HepG2 (cell line): Measurements from ENCODE around the gene ODC1. TPM values are rescaled to one million over a fixed set of nuclear protein-coding genes. Genes with fewer than 3 reads are reported as not detected.
A peak's percentile ranks its signal among the peaks of the same experiment; 100 is the strongest.

Experiments used
- ATF7 ChIP-seq, 2 experiments: fragments of 450-650 bp in 1 of 2; sonication (generic) in 1 of 2; formaldehyde crosslinking in 1 of 2; IDR thresholded peaks; 2 replicates each; pipeline versions ENCODE4 v1.4.0 to v1.6.1; 2016 to 2020; ENCODE audit warnings: antibody characterized with exemption in 1 of 2, mild to moderate bottlenecking in 1 of 2, missing genetic modification reagents in 1 of 2
- CC2D1A ChIP-seq: sonication (generic); formaldehyde crosslinking; IDR thresholded peaks from 2 replicates; pipeline ENCODE4 v1.8.1; 2023; ENCODE audit warnings: mild to moderate bottlenecking, missing genetic modification reagents
- EP300 ChIP-seq, 3 experiments: sonication (generic) in 1 of 3; formaldehyde crosslinking in 1 of 3; IDR thresholded peaks; 2 replicates each; pipeline versions ENCODE4 v1.5.1 to v1.6.1; 2011 to 2020; ENCODE audit warnings: low read depth in 2 of 3, low read length in 2 of 3, borderline replicate concordance in 1 of 3, improper control_type of control experiment in 1 of 3, mild to moderate bottlenecking in 1 of 3, missing genetic modification reagents in 1 of 3, moderate library complexity in 1 of 3
- FOXP1 ChIP-seq, 2 experiments: fragments of 450-650 bp in 1 of 2; IDR thresholded peaks; 2 replicates each; pipeline ENCODE4 v1.6.1; 2017 to 2018; ENCODE audit warnings: antibody characterized with exemption in 1 of 2
- HMG20B ChIP-seq: conservative IDR thresholded peaks from 2 replicates; pipeline ENCODE4 v1.6.1; 2016; ENCODE audit warnings: missing genetic modification reagents, missing compliant biosample characterization
- IKZF1 ChIP-seq: fragments of 450-650 bp; IDR thresholded peaks from 2 replicates; pipeline ENCODE4 v1.7.1; 2016
- MNT ChIP-seq: fragments of 450-650 bp; IDR thresholded peaks from 2 replicates; pipeline ENCODE4 v1.6.1; 2016
- MXD3 ChIP-seq: IDR thresholded peaks from 2 replicates; pipeline ENCODE4 v1.6.1; 2016; ENCODE audit warnings: mild to moderate bottlenecking, missing biosample characterization, missing genetic modification reagents
- SALL1 ChIP-seq: sonication (generic); formaldehyde crosslinking; IDR thresholded peaks from 2 replicates; pipeline ENCODE4 v1.8.0; 2022; ENCODE audit warnings: mild to moderate bottlenecking, missing genetic modification reagents
- SP2 ChIP-seq: sonication (generic); formaldehyde crosslinking; IDR thresholded peaks from 2 replicates; pipeline ENCODE4 v1.5.1; 2020; ENCODE audit warnings: mild to moderate bottlenecking, missing genetic modification reagents
- TCF7 ChIP-seq: sonication (generic); IDR thresholded peaks from 2 replicates; pipeline ENCODE4 v1.6.1; 2016; ENCODE audit warnings: antibody characterized with exemption, low read depth
- TRIM24 ChIP-seq: sonication (generic); formaldehyde crosslinking; IDR thresholded peaks from 2 replicates; pipeline ENCODE4 v1.8.0; 2022; ENCODE audit warnings: mild to moderate bottlenecking, missing genetic modification reagents
- ZFY ChIP-seq: sonication (generic); formaldehyde crosslinking; IDR thresholded peaks from 2 replicates; pipeline ENCODE4 v1.4.0; 2020; ENCODE audit warnings: missing genetic modification reagents
- ZNF101 ChIP-seq: sonication (generic); formaldehyde crosslinking; IDR thresholded peaks from 2 replicates; pipeline ENCODE4 v1.4.0; 2020; ENCODE audit warnings: mild to moderate bottlenecking, low read depth, missing genetic modification reagents, borderline replicate concordance
- ZNF292 ChIP-seq: sonication (generic); formaldehyde crosslinking; IDR thresholded peaks from 2 replicates; pipeline ENCODE4 v1.8.1; 2022; ENCODE audit warnings: mild to moderate bottlenecking, low read depth, missing genetic modification reagents, borderline replicate concordance
- ZNF296 ChIP-seq: sonication (generic); formaldehyde crosslinking; conservative IDR thresholded peaks from 2 replicates; pipeline ENCODE4 v1.5.0; 2020; ENCODE audit warnings: mild to moderate bottlenecking, missing genetic modification reagents
- ZNF350 ChIP-seq: sonication (generic); formaldehyde crosslinking; IDR thresholded peaks from 2 replicates; pipeline ENCODE4 v1.4.0; 2020; ENCODE audit warnings: mild to moderate bottlenecking, low read depth, missing genetic modification reagents, borderline replicate concordance
- ZNF567 ChIP-seq: sonication (generic); formaldehyde crosslinking; IDR thresholded peaks from 2 replicates; pipeline ENCODE4 v1.8.1; 2023; ENCODE audit warnings: mild to moderate bottlenecking, missing genetic modification reagents, borderline replicate concordance
- ZNF737 ChIP-seq: sonication (generic); formaldehyde crosslinking; IDR thresholded peaks from 2 replicates; pipeline ENCODE4 v1.5.0; 2020; ENCODE audit warnings: missing genetic modification reagents, mild to moderate bottlenecking, borderline replicate concordance
- ZNF792 ChIP-seq: IDR thresholded peaks from 2 replicates; pipeline ENCODE4 v1.6.1; 2016
- polyA plus RNA-seq, 8 experiments: library from polyadenylated mRNA; depleted of rRNA in 3 of 8; stranded (reverse) in 7 of 8; unstranded in 1 of 8; fragments of >200 nt; fragmentation: Illumina TruSeq in 4 of 8; extraction: Trizol in 4 of 8; gene quantifications; 2 replicates each; pipeline versions ENCODE4 v1.2.1 to v1.2.3, GENCODE V29; 2011 to 2016; ENCODE audit warnings: low read depth in 4 of 8, missing spikeins in 1 of 8, mixed read lengths in 1 of 8; ENCODE audit not compliant: insufficient read depth in 1 of 8
- total RNA-seq, 5 experiments: library from RNA; depleted of rRNA; stranded (reverse); fragments of >200 nt; fragmentation: Illumina TruSeq; extraction: Trizol; gene quantifications; 2 replicates each; pipeline ENCODE4 v1.2.3, GENCODE V29; 2016; ENCODE audit warnings: low read depth in 1 of 5
- TF ChIP-seq, protein P1 (sequence below): sonication (generic); formaldehyde crosslinking; IDR thresholded peaks from 2 replicates; pipeline ENCODE4 v1.4.0; 2020; ENCODE audit warnings: mild to moderate bottlenecking, low read depth, missing genetic modification reagents
- TF ChIP-seq, protein P2 (sequence below): IDR thresholded peaks from 2 replicates; pipeline ENCODE4 v1.6.1; 2012; ENCODE audit warnings: low read length, improper control_type of control experiment

The ODC1 gene
- total and polyA plus RNA-seq, 2 of the 13 experiments (the other 11 are each of a cell fraction or from before 2014, with no cell fraction given), result 142 to 371 TPM

DNA sequence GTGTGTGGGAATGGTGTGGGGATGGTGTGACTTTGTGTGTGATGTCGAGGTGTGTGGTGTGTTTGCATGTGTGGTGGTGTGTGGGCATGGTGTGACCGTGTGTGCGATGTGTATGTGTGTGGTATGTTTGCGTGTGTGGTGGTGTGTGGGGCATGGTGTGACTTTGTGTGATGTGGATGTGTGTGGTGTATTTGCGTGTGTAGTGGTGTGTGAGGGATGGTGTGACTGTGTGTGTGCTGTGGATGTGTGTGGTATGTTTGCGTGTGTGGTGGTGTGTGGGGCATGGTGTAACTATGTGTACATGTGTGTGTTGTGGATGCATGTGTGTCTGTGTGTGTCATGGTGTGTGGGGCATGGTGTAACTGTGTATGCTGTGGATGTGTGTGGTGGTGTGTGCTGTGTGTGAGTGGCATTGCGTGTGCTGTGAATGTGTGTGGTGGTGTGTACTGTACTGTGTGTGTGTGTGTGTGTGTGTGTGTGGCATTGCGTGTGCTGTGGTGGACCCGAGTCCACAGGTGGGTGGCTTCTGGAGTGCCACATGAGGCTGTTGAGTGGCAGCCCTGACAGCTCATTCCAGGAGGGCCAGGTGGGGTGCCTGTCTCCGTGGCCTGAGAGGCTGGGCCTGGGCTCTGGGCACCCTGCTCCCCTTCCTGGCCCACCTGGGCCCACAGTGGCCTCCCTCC is 14.7 kb downstream of the ODC1 start (continued):
- TF ChIP-seq ZNF292 (CRISPR knock-in tag) (no peak), SALL1 (CRISPR knock-in tag) (peak; percentile 5; the same call in 1 of the 2 replicates), ZNF567 (no peak), ZNF792 (CRISPR knock-in tag) (no peak), ZFY (peak; percentile 13; the same call in 1 of the 2 replicates), ZNF296 (CRISPR knock-in tag) (peak; percentile 79; the same call in 1 of the 2 replicates), EP300 (IDR thresholded peaks at IDR 0.05; ENCODE audit: low read depth in 2 of 2, low read length in 2 of 2) (0 out of 4 replicates have a peak, but pooled peaks of 1 of the 2 experiments have one; percentile 32), EP300 (CRISPR knock-in tag; IDR thresholded peaks at IDR 0.05; ENCODE audit: borderline replicate concordance) (no peak), MNT (peak; percentile 73), ATF7 (IDR thresholded peaks at IDR 0.05) (peak; percentile 23; the same call in 1 of the 2 replicates), ATF7 (CRISPR knock-in tag; IDR thresholded peaks at IDR 0.05) (no peak), ZNF101 (no peak), SP2 (CRISPR knock-in tag) (no peak), FOXP1 (IDR thresholded peaks at IDR 0.05) (peak; percentile 48; the same call in 1 of the 2 replicates), FOXP1 (CRISPR knock-in tag; IDR thresholded peaks at IDR 0.05) (no peak), MXD3 (CRISPR knock-in tag) (0 out of 2 replicates have a peak, but pooled peaks have one; percentile 12), TCF7 (no peak), CC2D1A (no peak), TRIM24 (CRISPR knock-in tag) (0 out of 2 replicates have a peak, but pooled peaks have one; percentile 61), ZNF350 (CRISPR knock-in tag) (0 out of 2 replicates have a peak, but pooled peaks have one; percentile 17), ZNF737 (CRISPR knock-in tag) (0 out of 2 replicates have a peak, but pooled peaks have one; percentile 90), IKZF1 (peak; percentile 90; the same call in 1 of the 2 replicates), HMG20B (CRISPR knock-in tag) (no peak)
- TF ChIP-seq, protein P1, sequence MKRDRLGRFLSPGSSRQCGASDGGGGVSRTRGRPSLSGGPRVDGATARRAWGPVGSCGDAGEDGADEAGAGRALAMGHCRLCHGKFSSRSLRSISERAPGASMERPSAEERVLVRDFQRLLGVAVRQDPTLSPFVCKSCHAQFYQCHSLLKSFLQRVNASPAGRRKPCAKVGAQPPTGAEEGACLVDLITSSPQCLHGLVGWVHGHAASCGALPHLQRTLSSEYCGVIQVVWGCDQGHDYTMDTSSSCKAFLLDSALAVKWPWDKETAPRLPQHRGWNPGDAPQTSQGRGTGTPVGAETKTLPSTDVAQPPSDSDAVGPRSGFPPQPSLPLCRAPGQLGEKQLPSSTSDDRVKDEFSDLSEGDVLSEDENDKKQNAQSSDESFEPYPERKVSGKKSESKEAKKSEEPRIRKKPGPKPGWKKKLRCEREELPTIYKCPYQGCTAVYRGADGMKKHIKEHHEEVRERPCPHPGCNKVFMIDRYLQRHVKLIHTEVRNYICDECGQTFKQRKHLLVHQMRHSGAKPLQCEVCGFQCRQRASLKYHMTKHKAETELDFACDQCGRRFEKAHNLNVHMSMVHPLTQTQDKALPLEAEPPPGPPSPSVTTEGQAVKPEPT (CRISPR knock-in tag), result no peak
- TF ChIP-seq, protein P2, sequence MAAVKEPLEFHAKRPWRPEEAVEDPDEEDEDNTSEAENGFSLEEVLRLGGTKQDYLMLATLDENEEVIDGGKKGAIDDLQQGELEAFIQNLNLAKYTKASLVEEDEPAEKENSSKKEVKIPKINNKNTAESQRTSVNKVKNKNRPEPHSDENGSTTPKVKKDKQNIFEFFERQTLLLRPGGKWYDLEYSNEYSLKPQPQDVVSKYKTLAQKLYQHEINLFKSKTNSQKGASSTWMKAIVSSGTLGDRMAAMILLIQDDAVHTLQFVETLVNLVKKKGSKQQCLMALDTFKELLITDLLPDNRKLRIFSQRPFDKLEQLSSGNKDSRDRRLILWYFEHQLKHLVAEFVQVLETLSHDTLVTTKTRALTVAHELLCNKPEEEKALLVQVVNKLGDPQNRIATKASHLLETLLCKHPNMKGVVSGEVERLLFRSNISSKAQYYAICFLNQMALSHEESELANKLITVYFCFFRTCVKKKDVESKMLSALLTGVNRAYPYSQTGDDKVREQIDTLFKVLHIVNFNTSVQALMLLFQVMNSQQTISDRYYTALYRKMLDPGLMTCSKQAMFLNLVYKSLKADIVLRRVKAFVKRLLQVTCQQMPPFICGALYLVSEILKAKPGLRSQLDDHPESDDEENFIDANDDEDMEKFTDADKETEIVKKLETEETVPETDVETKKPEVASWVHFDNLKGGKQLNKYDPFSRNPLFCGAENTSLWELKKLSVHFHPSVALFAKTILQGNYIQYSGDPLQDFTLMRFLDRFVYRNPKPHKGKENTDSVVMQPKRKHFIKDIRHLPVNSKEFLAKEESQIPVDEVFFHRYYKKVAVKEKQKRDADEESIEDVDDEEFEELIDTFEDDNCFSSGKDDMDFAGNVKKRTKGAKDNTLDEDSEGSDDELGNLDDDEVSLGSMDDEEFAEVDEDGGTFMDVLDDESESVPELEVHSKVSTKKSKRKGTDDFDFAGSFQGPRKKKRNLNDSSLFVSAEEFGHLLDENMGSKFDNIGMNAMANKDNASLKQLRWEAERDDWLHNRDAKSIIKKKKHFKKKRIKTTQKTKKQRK, result no peak
